Natural killer cell (primary cell): Measurements from ENCODE around the gene UBAP1. TPM values are rescaled to one million over a fixed set of nuclear protein-coding genes. Genes with fewer than 3 reads are reported as not detected.

Experiments used
- ATAC-seq, 3 donors: fragments of 150-1000 bp in 2 of 3; fragments of 200-7000 bp in 1 of 3; cut with Tn5 transposase; 1 replicate in 1 of 3; 2 replicates in 2 of 3; pipeline ENCODE4 v1.10.0; 2021; ENCODE audit warnings: mild to moderate bottlenecking in 2 of 3, moderate library complexity in 2 of 3
- DNase-seq, 2 donors: peaks; one replicate each; pipeline versions ENCODE4 v3.0.0 to v3.0.0-alpha.2; 2013 to 2021; ENCODE audit warnings: mixed read lengths in 1 of 2
- H3K27ac ChIP-seq: one replicate; pipeline ENCODE4 v1.5.1; 2013; ENCODE audit warnings: mild to moderate bottlenecking, low read length
- H3K27me3 ChIP-seq: one replicate; pipeline ENCODE4 v1.6.1; 2013; ENCODE audit warnings: low read length; ENCODE audit not compliant: control insufficient read depth, insufficient read depth
- H3K36me3 ChIP-seq: one replicate; pipeline ENCODE4 v1.6.1; 2013; ENCODE audit warnings: low read length; ENCODE audit not compliant: control insufficient read depth, insufficient read depth
- H3K4me1 ChIP-seq: one replicate; pipeline ENCODE4 v1.6.1; 2013; ENCODE audit warnings: low read length; ENCODE audit not compliant: control insufficient read depth, insufficient read depth
- H3K4me3 ChIP-seq: one replicate; pipeline ENCODE4 v1.5.1; 2013; ENCODE audit warnings: low read length
- H3K9me3 ChIP-seq: one replicate; pipeline ENCODE4 v1.6.1; 2013; ENCODE audit warnings: low read length; ENCODE audit not compliant: control insufficient read depth, insufficient read depth
- H3K27ac Mint-ChIP-seq, 2 donors: one replicate each; pipeline ENCODE4 v1.8.0; 2022; ENCODE audit warnings: mild to moderate bottlenecking in 2 of 2, mixed read lengths in 2 of 2, moderate library complexity in 1 of 2
- H3K27me3 Mint-ChIP-seq, 2 donors: one replicate each; pipeline ENCODE4 v1.8.0; 2022; ENCODE audit warnings: low read depth in 2 of 2, mixed read lengths in 2 of 2
- H3K36me3 Mint-ChIP-seq: one replicate; pipeline ENCODE4 v1.8.0; 2022; ENCODE audit warnings: mixed read lengths
- H3K4me1 Mint-ChIP-seq, 2 donors: one replicate each; pipeline ENCODE4 v1.8.0; 2022; ENCODE audit warnings: mixed read lengths in 2 of 2
- H3K4me3 Mint-ChIP-seq: one replicate; pipeline ENCODE4 v1.8.0; 2022; ENCODE audit warnings: mild to moderate bottlenecking, moderate library complexity, mixed read lengths
- H3K9me3 Mint-ChIP-seq, 2 donors: one replicate each; pipeline ENCODE4 v1.8.0; 2022; ENCODE audit warnings: mixed read lengths in 2 of 2
- WGBS: methylation state at CpG from one replicate; pipeline ENCODE4 v1.1.7; 2013; ENCODE audit warnings: missing lambda C conversion rate; ENCODE audit not compliant: insufficient coverage; 5-methylcytosine and 5-hydroxymethylcytosine counted together
- intact Hi-C: fragments of 100-400 bp; cut with micrococcal nuclease; formaldehyde crosslinking; loops from one replicate; pipeline ENCODE4 v1.14.2; 2022
- total RNA-seq, 4 donors: library from RNA; stranded (reverse); fragments of 120-200 nt in 1 of 4; gene quantifications; one replicate each; pipeline versions ENCODE4 v1.2.3 to v1.2.4, GENCODE V29; 2013 to 2022
- TF ChIP-seq, protein P1 (sequence below): fragments of 200-600 bp; IDR thresholded peaks from one replicate; pipeline ENCODE4 v1.8.0; 2022; ENCODE audit warnings: antibody characterized with exemption

Gene UBAP1
- total RNA-seq, 3 donors from 2014 or later (not counting 1 experiment from before 2014, with no cell fraction given), result 43.6 to 59.3 (median 49.7) TPM

DNA sequence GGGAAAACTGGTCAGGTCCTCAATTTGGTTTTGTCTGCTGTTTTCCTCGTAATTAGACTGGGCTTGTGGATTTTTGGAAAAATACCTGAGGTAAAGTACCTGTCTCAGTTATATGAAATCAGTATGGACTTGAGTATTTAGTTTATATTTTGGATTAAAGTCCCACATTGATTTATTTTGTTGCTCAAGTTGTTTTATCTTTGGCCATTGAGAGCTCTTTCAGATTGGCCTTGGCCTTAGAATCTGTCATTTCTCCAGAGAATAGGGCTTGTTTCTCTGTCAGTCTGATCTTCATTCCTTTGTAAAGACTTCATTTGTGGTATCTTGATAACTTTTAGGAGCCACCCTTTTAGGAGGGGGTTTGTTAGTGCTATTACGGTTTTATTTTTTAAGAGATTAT, 21.2 kb downstream of the UBAP1 start:
- H3K4me3 Mint-ChIP-seq, result no peak overlapping the region
- peak overlapping the region; percentile 39 to 44 for H3K27ac Mint-ChIP-seq
- no peaks in the 10 kb centered on the region for H3K27me3 Mint-ChIP-seq
- no peaks in the 10 kb centered on the region for H3K9me3 ChIP-seq
- WGBS, result 100% methylated on average over 1 of the region's 2 CpGs
- intact Hi-C loops, result no loop called here
- no peak overlapping the region for H3K4me3 ChIP-seq
- ATAC-seq (no peak), DNase-seq (no peak)
- TF ChIP-seq, protein P1, sequence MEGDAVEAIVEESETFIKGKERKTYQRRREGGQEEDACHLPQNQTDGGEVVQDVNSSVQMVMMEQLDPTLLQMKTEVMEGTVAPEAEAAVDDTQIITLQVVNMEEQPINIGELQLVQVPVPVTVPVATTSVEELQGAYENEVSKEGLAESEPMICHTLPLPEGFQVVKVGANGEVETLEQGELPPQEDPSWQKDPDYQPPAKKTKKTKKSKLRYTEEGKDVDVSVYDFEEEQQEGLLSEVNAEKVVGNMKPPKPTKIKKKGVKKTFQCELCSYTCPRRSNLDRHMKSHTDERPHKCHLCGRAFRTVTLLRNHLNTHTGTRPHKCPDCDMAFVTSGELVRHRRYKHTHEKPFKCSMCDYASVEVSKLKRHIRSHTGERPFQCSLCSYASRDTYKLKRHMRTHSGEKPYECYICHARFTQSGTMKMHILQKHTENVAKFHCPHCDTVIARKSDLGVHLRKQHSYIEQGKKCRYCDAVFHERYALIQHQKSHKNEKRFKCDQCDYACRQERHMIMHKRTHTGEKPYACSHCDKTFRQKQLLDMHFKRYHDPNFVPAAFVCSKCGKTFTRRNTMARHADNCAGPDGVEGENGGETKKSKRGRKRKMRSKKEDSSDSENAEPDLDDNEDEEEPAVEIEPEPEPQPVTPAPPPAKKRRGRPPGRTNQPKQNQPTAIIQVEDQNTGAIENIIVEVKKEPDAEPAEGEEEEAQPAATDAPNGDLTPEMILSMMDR, result no peak
- H3K27ac ChIP-seq, result no peak overlapping the region
- H3K4me1 ChIP-seq, result peaks cover 41% of the 10 kb centered on the region
- no peaks in the 10 kb centered on the region for H3K27me3 ChIP-seq
- peaks cover 0 to 2% of the 10 kb centered on the region in 2 donors for H3K9me3 Mint-ChIP-seq
- peaks cover 64 to 66% of the 10 kb centered on the region in 2 donors for H3K4me1 Mint-ChIP-seq
- H3K36me3 Mint-ChIP-seq, result no peaks in the 10 kb centered on the region
- peaks cover 8% of the 10 kb centered on the region for H3K36me3 ChIP-seq

DNA sequence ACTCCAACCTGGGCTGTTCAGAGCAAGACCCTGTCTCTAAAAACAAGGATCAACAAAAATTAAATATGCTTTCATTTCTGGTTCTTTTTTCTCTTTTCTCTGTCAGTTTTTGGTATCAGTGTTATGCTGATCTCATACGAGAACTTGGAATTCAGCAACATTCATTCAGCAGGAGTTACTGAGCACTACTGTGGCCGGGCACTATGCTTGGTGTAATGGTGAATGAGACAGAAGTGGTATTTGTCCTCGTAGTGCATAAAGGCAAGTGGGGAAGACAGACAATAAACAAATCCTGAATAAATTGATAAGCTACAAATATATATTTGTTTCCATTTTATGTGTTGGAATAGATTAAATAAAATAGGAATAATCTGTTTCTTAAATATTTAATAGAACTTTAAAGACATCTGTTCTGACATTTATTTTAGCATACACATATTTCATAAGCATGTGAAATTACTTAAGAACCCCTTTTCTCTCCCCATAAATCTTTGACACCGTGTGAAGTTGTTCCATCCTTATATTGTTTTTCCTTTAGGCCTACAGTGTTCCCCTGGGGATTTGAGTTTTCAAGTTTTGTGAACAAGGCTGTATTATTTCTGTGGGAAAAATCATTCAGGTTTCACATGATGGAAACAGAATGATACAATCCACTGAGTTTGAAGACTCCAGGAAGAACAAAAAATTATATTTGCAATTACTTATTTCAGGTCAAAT, 24.6 kb downstream of the UBAP1 start:
- H3K27me3 Mint-ChIP-seq, result no peaks in the 10 kb centered on the region
- no peaks in the 10 kb centered on the region for H3K9me3 ChIP-seq
- ATAC-seq (no peak), DNase-seq (no peak)
- H3K27me3 ChIP-seq, result no peaks in the 10 kb centered on the region
- 65% methylated on average over 3 of the region's 4 CpGs for WGBS
- H3K4me3 Mint-ChIP-seq, result no peak overlapping the region
- H3K27ac ChIP-seq, result no peak overlapping the region
- intact Hi-C loops, result no loop called here
- no peaks in the 10 kb centered on the region for H3K9me3 Mint-ChIP-seq
- TF ChIP-seq, protein P1, result no peak
- H3K36me3 Mint-ChIP-seq, result no peaks in the 10 kb centered on the region
- no peak overlapping the region for H3K4me3 ChIP-seq
- peaks cover 5% of the 10 kb centered on the region for H3K36me3 ChIP-seq
- H3K27ac Mint-ChIP-seq, result peak overlapping the region; percentile 1 to 60
- peaks cover 55 to 60% of the 10 kb centered on the region in 2 donors for H3K4me1 Mint-ChIP-seq
- peaks cover 29% of the 10 kb centered on the region for H3K4me1 ChIP-seq

DNA sequence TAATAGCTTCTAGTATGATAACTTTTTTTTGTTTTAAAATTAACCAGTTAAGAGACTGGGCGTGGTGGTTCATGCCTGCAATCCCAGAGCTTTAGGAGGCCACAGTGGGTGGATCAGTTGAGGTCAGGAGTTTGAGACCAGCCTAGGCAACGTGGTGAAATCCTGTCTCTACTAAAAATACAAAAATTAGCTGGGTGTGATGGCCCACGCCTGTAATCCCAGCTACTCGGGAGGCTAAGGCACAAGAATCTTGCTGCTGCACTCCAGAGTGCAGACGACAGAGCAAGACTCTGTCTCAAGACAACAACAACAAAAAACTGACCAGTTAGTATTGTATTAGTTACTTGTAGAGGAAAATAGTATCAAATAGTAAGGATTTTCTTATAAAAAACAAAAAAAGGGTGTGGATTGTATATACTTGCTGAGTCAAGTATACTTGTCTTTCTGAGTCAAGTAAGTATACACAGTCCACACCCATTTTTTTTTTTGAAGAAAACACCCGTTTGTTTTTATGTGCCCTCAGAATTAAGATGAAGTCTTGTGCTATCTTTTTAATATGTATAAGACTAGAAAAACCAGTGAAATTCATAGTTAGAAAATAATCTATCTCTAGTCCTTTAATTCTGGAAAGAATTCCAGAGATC, 25.3 kb downstream of the UBAP1 start:
- Mint-ChIP-seq H3K4me1 (peaks cover 53 to 57% of the 10 kb centered on the region in 2 donors), H3K9me3 (no peaks in the 10 kb centered on the region), H3K36me3 (no peaks in the 10 kb centered on the region), H3K27me3 (no peaks in the 10 kb centered on the region), H3K4me3 (no peak overlapping the region), H3K27ac (peak overlapping the region in 1 of 2 donors; percentile 1)
- 91% methylated on average over 3 of the region's 6 CpGs for WGBS
- Histone ChIP-seq H3K9me3 (no peaks in the 10 kb centered on the region), H3K36me3 (peaks cover 5% of the 10 kb centered on the region), H3K27me3 (no peaks in the 10 kb centered on the region), H3K4me1 (peaks cover 23% of the 10 kb centered on the region), H3K27ac (no peak overlapping the region), H3K4me3 (no peak overlapping the region)
- DNase-seq (no peak), ATAC-seq (no peak)
- intact Hi-C loops, result no loop called here
- TF ChIP-seq, protein P1, result no peak
